ENCODE results near the gene ERGIC2. TPM values are rescaled to one million over a fixed set of nuclear protein-coding genes. Genes with fewer than 3 reads are reported as not detected.
"Not testable (repeated sequence)": the region's sequence is repeated elsewhere in the genome, so short reads cannot be mapped to it uniquely, and the experiment has no call there.

The ERGIC2 gene
- total RNA-seq, 1 donor from 2014 or later, result 71.5 TPM

DNA sequence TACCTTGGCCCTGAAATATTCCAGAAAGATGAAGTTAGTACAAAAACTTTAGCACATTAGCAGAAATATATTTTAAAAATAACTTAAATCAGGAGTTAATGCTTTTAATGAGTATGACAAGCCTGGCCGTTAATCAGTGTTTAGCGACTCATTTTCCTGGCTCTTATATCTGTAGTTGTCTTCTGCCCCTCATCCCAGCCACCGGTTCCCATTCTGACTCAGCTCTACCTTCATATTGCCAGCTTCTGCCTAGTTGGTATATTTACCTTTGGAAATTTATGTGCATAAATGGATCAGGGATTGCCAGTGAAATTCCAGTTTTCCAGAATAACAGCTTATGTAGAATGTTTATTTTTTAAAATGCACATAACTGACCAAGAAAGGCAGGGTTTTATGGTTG lies 79.9 kb downstream of the ERGIC2 start:
- intact Hi-C loops (cut with DNase I), result no loop called here

GRCh38 chr12:29299633-29300032 lies 81.3 kb downstream of the ERGIC2 start:
- DNase-seq (no peak), ATAC-seq (no peak)
- Histone ChIP-seq H3K4me1 (no peaks in the 10 kb centered on the region), H3K36me3 (no peaks in the 10 kb centered on the region), H3K27me3 (ENCODE audit: low read depth) (no peaks in the 10 kb centered on the region), H3K9me3 (no peaks in the 10 kb centered on the region), H3K27ac (no peak overlapping the region), H3K4me3 (no peak overlapping the region)
- intact Hi-C loops (cut with DNase I), result no loop called here
- TF ChIP-seq CTCF (IDR thresholded peaks at IDR 0.05), result no peak

More for the DNA sequence above, 79.9 kb downstream of the ERGIC2 start:
- H3K4me3 ChIP-seq, result no peak overlapping the region
- no peak overlapping the region for H3K27ac ChIP-seq
- TF ChIP-seq CTCF (IDR thresholded peaks at IDR 0.05), result no peak
- no peaks in the 10 kb centered on the region for H3K36me3 ChIP-seq
- no peaks in the 10 kb centered on the region for H3K9me3 ChIP-seq
- DNase-seq, result no peak
- no peaks in the 10 kb centered on the region for H3K27me3 ChIP-seq (ENCODE audit: low read depth)
- ATAC-seq, result no peak
- no peaks in the 10 kb centered on the region for H3K4me1 ChIP-seq

GRCh38 chr12:29291226-29291625 lies 89.7 kb downstream of the ERGIC2 start:
- no peak for TF ChIP-seq CTCF (IDR thresholded peaks at IDR 0.05)
- Histone ChIP-seq H3K36me3 (no peaks in the 10 kb centered on the region), H3K27me3 (ENCODE audit: low read depth) (no peaks in the 10 kb centered on the region), H3K9me3 (no peaks in the 10 kb centered on the region), H3K27ac (no peak overlapping the region), H3K4me3 (no peak overlapping the region), H3K4me1 (no peaks in the 10 kb centered on the region)
- intact Hi-C loops (cut with DNase I), result no loop called here
- DNase-seq (no peak), ATAC-seq (no peak)

GRCh38 chr12:29290475-29290874 lies 90.5 kb downstream of the ERGIC2 start:
- H3K27me3 ChIP-seq (ENCODE audit: low read depth); ATAC-seq; H3K36me3 ChIP-seq; DNase-seq; H3K9me3 ChIP-seq; intact Hi-C loops (cut with DNase I); H3K4me1 ChIP-seq; H3K4me3 ChIP-seq; H3K27ac ChIP-seq: not testable (repeated sequence)

- ATAC-seq, result no peak
- intact Hi-C loops (cut with DNase I), result no loop called here
- Histone ChIP-seq H3K27me3 (ENCODE audit: low read depth) (no peaks in the 10 kb centered on the region), H3K4me1 (no peaks in the 10 kb centered on the region), H3K9me3 (no peaks in the 10 kb centered on the region), H3K27ac (no peak overlapping the region), H3K36me3 (no peaks in the 10 kb centered on the region), H3K4me3 (no peak overlapping the region)
- no peak for DNase-seq
- TF ChIP-seq CTCF (IDR thresholded peaks at IDR 0.05), result no peak
Observed at GRCh38 chr12:29288031-29288430, 92.9 kb downstream of the ERGIC2 start.

DNA sequence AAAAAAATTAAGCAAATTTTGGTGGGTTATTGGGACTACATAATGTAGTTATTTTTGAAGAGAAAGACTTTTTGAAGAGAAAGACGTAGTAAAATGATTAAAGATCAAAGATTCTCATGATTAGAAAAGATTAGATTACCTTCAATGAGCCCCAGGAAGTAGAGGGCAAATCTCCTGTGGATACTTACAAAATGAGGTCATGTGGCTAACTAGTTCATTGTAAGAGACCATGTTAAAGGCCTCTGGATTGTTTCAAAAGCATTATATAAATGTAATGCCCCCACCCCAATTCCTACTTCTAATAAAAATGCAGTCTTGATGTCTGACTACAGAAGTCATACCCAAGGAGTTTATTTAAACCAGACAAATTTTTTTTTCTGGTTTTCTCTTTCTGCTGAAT lies 93.3 kb downstream of the ERGIC2 start:
- no peak for ATAC-seq
- no peaks in the 10 kb centered on the region for H3K9me3 ChIP-seq
- H3K4me3 ChIP-seq, result no peak overlapping the region
- DNase-seq, result no peak
- H3K27me3 ChIP-seq (ENCODE audit: low read depth), result no peaks in the 10 kb centered on the region
- intact Hi-C loops (cut with DNase I), result no loop called here
- no peaks in the 10 kb centered on the region for H3K36me3 ChIP-seq
- H3K4me1 ChIP-seq, result no peaks in the 10 kb centered on the region
- TF ChIP-seq CTCF (IDR thresholded peaks at IDR 0.05), result no peak
- H3K27ac ChIP-seq, result no peak overlapping the region

Other genes starting within 250 kb of the ERGIC2 start
- gene FAR2, start 231.9 kb downstream of the ERGIC2 start, total RNA-seq, result 23.7 TPM
- 3.2 TPM for gene OVCH1, start 116.5 kb upstream of the ERGIC2 start, total RNA-seq